Mesenchymal stem cell (in vitro differentiated cells and primary cell): ENCODE measurements around the gene CYP39A1.

Experiments
- DNase-seq: peaks from one replicate; pipeline ENCODE4 v3.0.0-alpha.2; 2013
- H2AFZ ChIP-seq: one replicate; pipeline ENCODE4 v1.6.1; 2013; ENCODE audit warnings: low read depth, mild to moderate bottlenecking, control low read depth, inconsistent platforms, low read length, moderate library complexity
- H2AK5ac ChIP-seq: 2 replicates; pipeline ENCODE4 v1.6.1; 2013; ENCODE audit warnings: low read length, moderate library complexity, mild to moderate bottlenecking, inconsistent platforms; ENCODE audit not compliant: severe bottlenecking
- H2BK120ac ChIP-seq: one replicate; pipeline ENCODE4 v1.6.1; 2013; ENCODE audit warnings: low read depth, mild to moderate bottlenecking, inconsistent platforms, low read length, moderate library complexity
- H2BK12ac ChIP-seq, 2 experiments: one replicate each; pipeline ENCODE4 v1.6.1; 2013; ENCODE audit warnings: inconsistent platforms in 2 of 2, low read length in 2 of 2, mild to moderate bottlenecking in 2 of 2, moderate library complexity in 2 of 2, control low read depth in 1 of 2
- H2BK15ac ChIP-seq: one replicate; pipeline ENCODE4 v1.6.1; 2013; ENCODE audit warnings: mild to moderate bottlenecking, low read depth, inconsistent platforms; ENCODE audit not compliant: poor library complexity, severe bottlenecking
- H2BK5ac ChIP-seq: 2 replicates; pipeline ENCODE4 v1.6.1; 2013; ENCODE audit warnings: low read depth, mild to moderate bottlenecking, low read length, control low read depth, inconsistent platforms; ENCODE audit not compliant: poor library complexity, severe bottlenecking
- H3K14ac ChIP-seq, 2 experiments: one replicate each; pipeline ENCODE4 v1.6.1; 2013; ENCODE audit warnings: inconsistent platforms in 2 of 2, low read length in 2 of 2, control low read depth in 1 of 2, mild to moderate bottlenecking in 1 of 2, moderate library complexity in 1 of 2
- H3K18ac ChIP-seq, 2 experiments: one replicate each; pipeline ENCODE4 v1.6.1; 2013; ENCODE audit warnings: inconsistent platforms in 2 of 2, low read length in 2 of 2, control low read depth in 1 of 2, low read depth in 1 of 2, mild to moderate bottlenecking in 1 of 2
- H3K23ac ChIP-seq, 2 experiments: one replicate each; pipeline ENCODE4 v1.6.1; 2013; ENCODE audit warnings: inconsistent platforms in 2 of 2, low read length in 2 of 2, mild to moderate bottlenecking in 2 of 2, moderate library complexity in 2 of 2, control low read depth in 1 of 2
- H3K27ac ChIP-seq: 2 replicates; pipeline ENCODE4 v1.5.1; 2013; ENCODE audit warnings: mild to moderate bottlenecking, moderate library complexity, low read length, control low read depth, inconsistent platforms; ENCODE audit not compliant: poor library complexity, severe bottlenecking
- H3K27me3 ChIP-seq, 2 experiments: 2 replicates each; pipeline versions ENCODE4 v1.6.1 to v1.7.0; 2013; ENCODE audit warnings: low read length in 2 of 2, mild to moderate bottlenecking in 2 of 2, moderate library complexity in 2 of 2, control low read depth in 1 of 2, inconsistent platforms in 1 of 2; ENCODE audit not compliant: control insufficient read depth in 1 of 2, insufficient read depth in 1 of 2
- H3K36me3 ChIP-seq, 2 experiments: 2 replicates each; pipeline versions ENCODE4 v1.6.1 to v1.7.0; 2013; ENCODE audit warnings: low read length in 2 of 2, control low read depth in 1 of 2, inconsistent platforms in 1 of 2, low read depth in 1 of 2, mild to moderate bottlenecking in 1 of 2; ENCODE audit not compliant: insufficient read depth in 2 of 2, control insufficient read depth in 1 of 2
- H3K4ac ChIP-seq, 2 experiments: one replicate each; pipeline ENCODE4 v1.6.1; 2013; ENCODE audit warnings: inconsistent platforms in 2 of 2, low read length in 2 of 2, mild to moderate bottlenecking in 2 of 2, moderate library complexity in 2 of 2, control low read depth in 1 of 2, low read depth in 1 of 2
- H3K4me1 ChIP-seq: 2 replicates; pipeline ENCODE4 v1.6.1; 2013; ENCODE audit warnings: low read depth, low read length, control low read depth; ENCODE audit not compliant: control insufficient read depth, insufficient read depth
- H3K4me2 ChIP-seq: 2 replicates; pipeline ENCODE4 v1.6.1; 2013; ENCODE audit warnings: low read length, mild to moderate bottlenecking, inconsistent platforms; ENCODE audit not compliant: poor library complexity, severe bottlenecking
- H3K4me3 ChIP-seq, 2 experiments: 2 replicates each; pipeline versions ENCODE4 v1.5.1 to v1.7.0; 2013; ENCODE audit warnings: low read length in 2 of 2, mild to moderate bottlenecking in 2 of 2, control low read depth in 1 of 2, low read depth in 1 of 2; ENCODE audit not compliant: insufficient read depth in 1 of 2
- H3K79me1 ChIP-seq: replicated peaks from 2 replicates; pipeline ENCODE4 v1.6.1; 2013; ENCODE audit warnings: mild to moderate bottlenecking, control low read depth, low read length, inconsistent platforms; ENCODE audit not compliant: poor library complexity, severe bottlenecking
- H3K9ac ChIP-seq: 2 replicates; pipeline ENCODE4 v1.7.0; 2013; ENCODE audit warnings: mild to moderate bottlenecking, low read length, moderate library complexity
- H3K9me3 ChIP-seq: 2 replicates; pipeline ENCODE4 v1.7.0; 2013; ENCODE audit warnings: mild to moderate bottlenecking, low read length; ENCODE audit not compliant: control insufficient read depth
- H4K8ac ChIP-seq: one replicate; pipeline ENCODE4 v1.6.1; 2013; ENCODE audit warnings: inconsistent platforms, mild to moderate bottlenecking, low read length, moderate library complexity
- H4K91ac ChIP-seq: one replicate; pipeline ENCODE4 v1.6.1; 2013; ENCODE audit warnings: mild to moderate bottlenecking, low read length, inconsistent platforms
- WGBS: methylation state at CpG from one replicate; pipeline ENCODE4 v1.1.7; 2013; ENCODE audit warnings: mixed read lengths; 5-methylcytosine and 5-hydroxymethylcytosine counted together

The CYP39A1 gene

GRCh38 chr6:46598215-46598614, 54.4 kb downstream of the CYP39A1 start:
- no peak overlapping the region for H3K4me2 ChIP-seq
- no peak overlapping the region for H4K8ac ChIP-seq
- no peak overlapping the region for H3K27ac ChIP-seq
- no peak overlapping the region for H2BK5ac ChIP-seq
- H2BK15ac ChIP-seq: no peak overlapping the region
- peaks cover 15% of the 10 kb centered on the region for H3K9me3 ChIP-seq
- no peaks in the 10 kb centered on the region for H3K36me3 ChIP-seq
- no peak overlapping the region for H2BK120ac ChIP-seq
- no peak overlapping the region for H3K18ac ChIP-seq
- H3K79me1 ChIP-seq: no peaks in the 10 kb centered on the region
- DNase-seq: no peak
- no peaks in the 10 kb centered on the region for H3K27me3 ChIP-seq
- H3K4me3 ChIP-seq: no peak overlapping the region
- H3K23ac ChIP-seq: no peak overlapping the region
- no peaks in the 10 kb centered on the region for H3K4me1 ChIP-seq
- no peak overlapping the region for H2AK5ac ChIP-seq
- WGBS: 88% methylated on average over 2 of the region's 3 CpGs
- no peak overlapping the region for H3K4ac ChIP-seq
- no peak overlapping the region for H2AFZ ChIP-seq
- H3K14ac ChIP-seq: no peak overlapping the region
- no peak overlapping the region for H4K91ac ChIP-seq
- H2BK12ac ChIP-seq: no peak overlapping the region
- H3K9ac ChIP-seq: no peak overlapping the region

GRCh38 chr6:46592740-46593139, 59.9 kb downstream of the CYP39A1 start:
- no peak overlapping the region for H4K8ac ChIP-seq
- H2BK15ac ChIP-seq: no peak overlapping the region
- no peaks in the 10 kb centered on the region for H3K79me1 ChIP-seq
- H3K4ac ChIP-seq: no peak overlapping the region
- no peak overlapping the region for H3K4me3 ChIP-seq
- no peaks in the 10 kb centered on the region for H3K36me3 ChIP-seq
- no peak overlapping the region for H2BK120ac ChIP-seq
- no peaks in the 10 kb centered on the region for H3K4me1 ChIP-seq
- H3K18ac ChIP-seq: no peak overlapping the region
- no peak for DNase-seq
- no peak overlapping the region for H3K9ac ChIP-seq
- H3K27ac ChIP-seq: no peak overlapping the region
- no peak overlapping the region for H3K4me2 ChIP-seq
- H3K23ac ChIP-seq: no peak overlapping the region
- H2BK12ac ChIP-seq: no peak overlapping the region
- H2BK5ac ChIP-seq: no peak overlapping the region
- H4K91ac ChIP-seq: no peak overlapping the region
- no peak overlapping the region for H3K14ac ChIP-seq
- no peak overlapping the region for H2AK5ac ChIP-seq
- H3K27me3 ChIP-seq: no peaks in the 10 kb centered on the region
- H2AFZ ChIP-seq: no peak overlapping the region
- H3K9me3 ChIP-seq: peaks cover 15% of the 10 kb centered on the region

- H4K8ac ChIP-seq: no peak overlapping the region
- no peak overlapping the region for H4K91ac ChIP-seq
- H2BK120ac ChIP-seq: no peak overlapping the region
- H3K14ac ChIP-seq: no peak overlapping the region
- no peak overlapping the region for H2AFZ ChIP-seq
- no peaks in the 10 kb centered on the region for H3K4me1 ChIP-seq
- H3K9ac ChIP-seq: no peak overlapping the region
- no peak overlapping the region for H3K23ac ChIP-seq
- no peak overlapping the region for H3K27ac ChIP-seq
- no peaks in the 10 kb centered on the region for H3K27me3 ChIP-seq
- no peak overlapping the region for H3K4ac ChIP-seq
- H3K79me1 ChIP-seq: no peaks in the 10 kb centered on the region
- no peak overlapping the region for H2BK15ac ChIP-seq
- no peak overlapping the region for H2BK12ac ChIP-seq
- peaks cover 15% of the 10 kb centered on the region for H3K9me3 ChIP-seq
- no peak overlapping the region for H2BK5ac ChIP-seq
- no peak overlapping the region for H2AK5ac ChIP-seq
- no peak for DNase-seq
- H3K4me3 ChIP-seq: no peak overlapping the region
- 94% methylated on average over 2 of the region's 3 CpGs for WGBS
- H3K4me2 ChIP-seq: no peak overlapping the region
- H3K36me3 ChIP-seq: no peaks in the 10 kb centered on the region
- H3K18ac ChIP-seq: no peak overlapping the region
These were observed 60.6 kb downstream of the CYP39A1 start for GRCh38 chr6:46592046-46592445.

GRCh38 chr6:46590765-46591164, 61.9 kb downstream of the CYP39A1 start:
- H3K4me2 ChIP-seq: no peak overlapping the region
- DNase-seq: no peak

More at GRCh38 chr6:46590765-46591164, 61.9 kb downstream of the CYP39A1 start:
- no peak overlapping the region for H3K27ac ChIP-seq
- no peak overlapping the region for H3K9ac ChIP-seq
- no peak overlapping the region for H2AFZ ChIP-seq
- no peak overlapping the region for H4K91ac ChIP-seq
- no peak overlapping the region for H3K23ac ChIP-seq
- H3K4ac ChIP-seq: no peak overlapping the region
- no peaks in the 10 kb centered on the region for H3K27me3 ChIP-seq
- no peaks in the 10 kb centered on the region for H3K4me1 ChIP-seq
- H2BK120ac ChIP-seq: no peak overlapping the region
- H3K4me3 ChIP-seq: no peak overlapping the region
- no peak overlapping the region for H4K8ac ChIP-seq
- no peaks in the 10 kb centered on the region for H3K36me3 ChIP-seq
- H2BK15ac ChIP-seq: no peak overlapping the region
- H3K9me3 ChIP-seq: peaks cover 15% of the 10 kb centered on the region
- H3K14ac ChIP-seq: no peak overlapping the region
- no peak overlapping the region for H2BK5ac ChIP-seq
- no peak overlapping the region for H3K18ac ChIP-seq
- no peak overlapping the region for H2AK5ac ChIP-seq
- H3K79me1 ChIP-seq: no peaks in the 10 kb centered on the region
- H2BK12ac ChIP-seq: no peak overlapping the region
